A549 (cell line): Measurements from ENCODE around the gene MAP3K10. TPM values are rescaled to one million over a fixed set of nuclear protein-coding genes. Genes with fewer than 3 reads are reported as not detected.
A peak's percentile ranks its signal among the peaks of the same experiment; 100 is the strongest.

Experiments used
- ATAC-seq, 2 experiments: fragments of 200-7000 bp in 1 of 2; fragments of >200 bp in 1 of 2; cut with Nextera tagmentation in 1 of 2; cut with Tn5 transposase in 1 of 2; 3 replicates each; pipeline versions ENCODE4 v1.8.0 to v1.9.1; 2018 to 2020; ENCODE audit warnings: mild to moderate bottlenecking in 1 of 2, moderate library complexity in 1 of 2
- CTCF ChIA-PET: fragments of 300-600 bp; sonication (Branson Sonifier 250); formaldehyde crosslinking; extraction: SDS; loops from one replicate; lab custom pipeline; 2021; ENCODE audit warnings: antibody characterized with exemption, inconsistent platforms; lab: Yijun Ruan, JAX
- POLR2A ChIA-PET: fragments of 350-600 bp; formaldehyde crosslinking; extraction: SDS; loops from one replicate; lab custom pipeline; 2021; ENCODE audit warnings: antibody characterized with exemption, inconsistent platforms; lab: Yijun Ruan, JAX
- DNase-seq, 2 experiments: peaks; one replicate each; pipeline versions ENCODE4 v3.0.0 to v3.0.0-alpha.2; 2011 to 2016; ENCODE audit warnings: low read depth in 1 of 2, low spot score in 1 of 2
- FAIRE-seq: peaks from 2 replicates; lab custom pipeline; 2011; peaks lifted over from hg19 to GRCh38; lab: Jason Lieb, UNC
- H3K27ac ChIP-seq, 2 experiments: fragments of >200 bp; sonication (Bioruptor Twin); formaldehyde crosslinking; 3 replicates each; pipeline ENCODE4 v1.5.1; 2016 to 2017
- H3K4me1 ChIP-seq: fragments of >200 bp; sonication (Bioruptor Twin); formaldehyde crosslinking; 3 replicates; pipeline ENCODE4 v1.6.1; 2016
- H3K4me2 ChIP-seq: fragments of >200 bp; sonication (Bioruptor Twin); formaldehyde crosslinking; 3 replicates; pipeline ENCODE4 v1.6.1; 2016
- H3K4me3 ChIP-seq: fragments of >200 bp; sonication (Bioruptor Twin); formaldehyde crosslinking; 3 replicates; pipeline ENCODE4 v1.5.1; 2016
- H3K9me3 ChIP-seq: fragments of >200 bp; sonication (Bioruptor Twin); formaldehyde crosslinking; 3 replicates; pipeline ENCODE4 v1.6.1; 2016
- BCL3 ChIP-seq: fragments of >200 bp; sonication (Bioruptor Twin); formaldehyde crosslinking; IDR thresholded peaks from 3 replicates; pipeline ENCODE4 v1.6.1; 2016
- CHD2 ChIP-seq: fragments of 150-350 bp; IDR thresholded peaks from 2 replicates; pipeline ENCODE4 v1.6.1; 2014; ENCODE audit warnings: low read length; ENCODE audit not compliant: partially characterized antibody
- CHD4 ChIP-seq: fragments of 200-600 bp; sonication (generic); IDR thresholded peaks from 2 replicates; pipeline ENCODE4 v1.6.1; 2016; ENCODE audit warnings: antibody characterized with exemption, mild to moderate bottlenecking, borderline replicate concordance
- EHF ChIP-seq: fragments of 250-450 bp; sonication (Bioruptor Pico); IDR thresholded peaks from 2 replicates; pipeline ENCODE4 v1.5.0; 2020; ENCODE audit warnings: mild to moderate bottlenecking
- FOSB ChIP-seq: fragments of 250-450 bp; sonication (Bioruptor Pico); IDR thresholded peaks from 2 replicates; pipeline ENCODE4 v1.5.0; 2020; ENCODE audit warnings: mild to moderate bottlenecking, moderate library complexity
- FOXS1 ChIP-seq: fragments of 250-450 bp; sonication (Bioruptor Pico); IDR thresholded peaks from 2 replicates; pipeline ENCODE4 v1.5.0; 2020; ENCODE audit warnings: mild to moderate bottlenecking, moderate library complexity
- GATA3 ChIP-seq: IDR thresholded peaks from 2 replicates; pipeline ENCODE4 v1.6.1; 2012; ENCODE audit warnings: borderline replicate concordance
- HEYL ChIP-seq: fragments of 250-450 bp; sonication (Bioruptor Pico); IDR thresholded peaks from 2 replicates; pipeline ENCODE4 v1.8.0; 2021; ENCODE audit warnings: mild to moderate bottlenecking, moderate library complexity
- HOXA7 ChIP-seq: fragments of 250-450 bp; sonication (Bioruptor Pico); IDR thresholded peaks from 2 replicates; pipeline ENCODE4 v1.5.0; 2020; ENCODE audit warnings: mild to moderate bottlenecking, moderate library complexity
- HOXB13 ChIP-seq: fragments of 250-450 bp; sonication (Bioruptor Pico); IDR thresholded peaks from 2 replicates; pipeline ENCODE4 v1.5.0; 2020; ENCODE audit warnings: low read depth, mild to moderate bottlenecking, moderate library complexity
- JUN ChIP-seq, 2 experiments: fragments of >200 bp; sonication (Bioruptor Twin); formaldehyde crosslinking; IDR thresholded peaks; 2 replicates in 1 of 2; 3 replicates in 1 of 2; pipeline ENCODE4 v1.6.1; 2016 to 2017
- JUNB ChIP-seq: fragments of >200 bp; sonication (Bioruptor Twin); formaldehyde crosslinking; IDR thresholded peaks from 2 replicates; pipeline ENCODE4 v1.6.1; 2016
- MAFK ChIP-seq: fragments of 450-650 bp; IDR thresholded peaks from 2 replicates; pipeline ENCODE4 v1.6.1; 2014; ENCODE audit not compliant: partially characterized antibody
- MYC ChIP-seq: IDR thresholded peaks from 2 replicates; pipeline ENCODE4 v1.6.1; 2012; ENCODE audit warnings: mild to moderate bottlenecking, inconsistent platforms, low read length, improper control_type of control experiment, borderline replicate concordance
- POLR2A ChIP-seq: IDR thresholded peaks from 2 replicates; pipeline ENCODE4 v1.6.1; 2012; ENCODE audit warnings: mild to moderate bottlenecking, low read length
- RFX5 ChIP-seq: fragments of 450-650 bp; IDR thresholded peaks from 2 replicates; pipeline ENCODE4 v1.7.1; 2014; ENCODE audit warnings: antibody characterized with exemption, mild to moderate bottlenecking, moderate library complexity
- RNF2 ChIP-seq: fragments of 200-600 bp; sonication (generic); IDR thresholded peaks from 2 replicates; pipeline ENCODE4 v1.6.1; 2016; ENCODE audit warnings: low read depth, mild to moderate bottlenecking, antibody characterized with exemption, moderate library complexity, borderline replicate concordance
- TP53 ChIP-seq: fragments of 250-450 bp; sonication (Bioruptor Pico); IDR thresholded peaks from 2 replicates; pipeline ENCODE4 v1.5.0; 2021; ENCODE audit warnings: mild to moderate bottlenecking, moderate library complexity
- USF2 ChIP-seq: fragments of 450-650 bp; IDR thresholded peaks from 2 replicates; pipeline ENCODE4 v1.6.1; 2014; ENCODE audit warnings: antibody characterized with exemption
- ZC3H11A ChIP-seq: fragments of 450-650 bp; IDR thresholded peaks from 2 replicates; pipeline ENCODE4 v1.6.1; 2014; ENCODE audit warnings: antibody characterized with exemption, mild to moderate bottlenecking
- ZNF302 ChIP-seq: fragments of 250-450 bp; sonication (Bioruptor Pico); IDR thresholded peaks from 2 replicates; pipeline ENCODE4 v1.9.0; 2021; ENCODE audit warnings: inconsistent platforms, mild to moderate bottlenecking, moderate library complexity
- WGBS: methylation state at CpG from one replicate; pipeline ENCODE4 v1.1.6; 2017; ENCODE audit errors: missing lambda C conversion rate; 5-methylcytosine and 5-hydroxymethylcytosine counted together
- polyA plus RNA-seq, 4 experiments: library from polyadenylated mRNA; depleted of rRNA in 3 of 4; stranded (reverse); fragments of >200 nt; fragmentation: RNase III in 1 of 4; extraction: RNeasy Plus Mini Kit Qiagen cat#74134 plus additional on column Dnase treatment in 1 of 4; gene quantifications; 2 replicates in 3 of 4; 3 replicates in 1 of 4; pipeline ENCODE4 v1.2.3, GENCODE V29; 2011 to 2017
- TF ChIP-seq, protein P1 (sequence below): fragments of >200 bp; sonication (Bioruptor Twin); formaldehyde crosslinking; IDR thresholded peaks from 3 replicates; pipeline ENCODE4 v1.5.1; 2016

Gene MAP3K10
- polyA plus RNA-seq, 2 of the 4 experiments (the other 2 are of a cell fraction), result 6.6 to 21.0 TPM

DNA sequence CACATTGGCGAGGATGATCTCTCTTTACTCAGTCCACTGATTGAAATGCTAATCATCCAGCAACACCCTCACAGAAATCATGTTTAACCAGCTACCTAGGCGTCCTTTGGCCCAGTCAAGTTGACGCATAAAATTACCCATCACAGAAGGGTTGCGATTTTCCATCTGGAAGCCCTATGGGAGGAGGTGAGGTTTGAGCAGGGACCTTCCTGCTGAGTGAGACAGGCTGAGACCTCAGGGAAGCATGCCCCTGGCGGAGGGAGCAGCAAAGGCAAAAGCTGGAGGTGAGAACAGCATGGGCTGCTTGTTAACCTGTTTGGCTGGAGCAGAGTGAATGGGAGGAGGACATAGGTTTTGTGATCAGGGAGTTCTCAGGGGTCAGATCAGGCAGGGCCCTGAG lies 19.7 kb downstream of the MAP3K10 start:
- CTCF ChIA-PET, result interaction anchor here (0.6 to 16.4 kb wide), 6 partner anchors 7 to 731 kb away, joined by 3 to 149 read pairs (median 5); partner anchors contain the start of genes CCNP and TTC9B
- ATAC-seq, result peak in 1 of 2 experiments; percentile 26; a peak in 2 of 6 replicates
- DNase-seq, result no peak
- 82% methylated on average over 5 of the region's 5 CpGs for WGBS
- no peaks in the 10 kb centered on the region for H3K9me3 ChIP-seq
- no peaks in the 10 kb centered on the region for H3K4me1 ChIP-seq
- no peak overlapping the region for H3K4me3 ChIP-seq
- POLR2A ChIA-PET, result no interaction called here
- no peak overlapping the region for H3K4me2 ChIP-seq
- FAIRE-seq, result peak; percentile 18
- H3K27ac ChIP-seq, result no peak overlapping the region
- TF ChIP-seq FOXS1 (no peak), GATA3 (no peak), HOXA7 (no peak), RNF2 (no peak), FOSB (no peak), TP53 (CRISPR knock-in tag) (no peak), CHD2 (no peak), EHF (no peak), MAFK (no peak), HEYL (CRISPR knock-in tag) (no peak), JUN (IDR thresholded peaks at IDR 0.05) (no peak), MYC (no peak), JUNB (no peak), USF2 (no peak)
- TF ChIP-seq, protein P1, sequence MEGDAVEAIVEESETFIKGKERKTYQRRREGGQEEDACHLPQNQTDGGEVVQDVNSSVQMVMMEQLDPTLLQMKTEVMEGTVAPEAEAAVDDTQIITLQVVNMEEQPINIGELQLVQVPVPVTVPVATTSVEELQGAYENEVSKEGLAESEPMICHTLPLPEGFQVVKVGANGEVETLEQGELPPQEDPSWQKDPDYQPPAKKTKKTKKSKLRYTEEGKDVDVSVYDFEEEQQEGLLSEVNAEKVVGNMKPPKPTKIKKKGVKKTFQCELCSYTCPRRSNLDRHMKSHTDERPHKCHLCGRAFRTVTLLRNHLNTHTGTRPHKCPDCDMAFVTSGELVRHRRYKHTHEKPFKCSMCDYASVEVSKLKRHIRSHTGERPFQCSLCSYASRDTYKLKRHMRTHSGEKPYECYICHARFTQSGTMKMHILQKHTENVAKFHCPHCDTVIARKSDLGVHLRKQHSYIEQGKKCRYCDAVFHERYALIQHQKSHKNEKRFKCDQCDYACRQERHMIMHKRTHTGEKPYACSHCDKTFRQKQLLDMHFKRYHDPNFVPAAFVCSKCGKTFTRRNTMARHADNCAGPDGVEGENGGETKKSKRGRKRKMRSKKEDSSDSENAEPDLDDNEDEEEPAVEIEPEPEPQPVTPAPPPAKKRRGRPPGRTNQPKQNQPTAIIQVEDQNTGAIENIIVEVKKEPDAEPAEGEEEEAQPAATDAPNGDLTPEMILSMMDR, result no peak

DNA sequence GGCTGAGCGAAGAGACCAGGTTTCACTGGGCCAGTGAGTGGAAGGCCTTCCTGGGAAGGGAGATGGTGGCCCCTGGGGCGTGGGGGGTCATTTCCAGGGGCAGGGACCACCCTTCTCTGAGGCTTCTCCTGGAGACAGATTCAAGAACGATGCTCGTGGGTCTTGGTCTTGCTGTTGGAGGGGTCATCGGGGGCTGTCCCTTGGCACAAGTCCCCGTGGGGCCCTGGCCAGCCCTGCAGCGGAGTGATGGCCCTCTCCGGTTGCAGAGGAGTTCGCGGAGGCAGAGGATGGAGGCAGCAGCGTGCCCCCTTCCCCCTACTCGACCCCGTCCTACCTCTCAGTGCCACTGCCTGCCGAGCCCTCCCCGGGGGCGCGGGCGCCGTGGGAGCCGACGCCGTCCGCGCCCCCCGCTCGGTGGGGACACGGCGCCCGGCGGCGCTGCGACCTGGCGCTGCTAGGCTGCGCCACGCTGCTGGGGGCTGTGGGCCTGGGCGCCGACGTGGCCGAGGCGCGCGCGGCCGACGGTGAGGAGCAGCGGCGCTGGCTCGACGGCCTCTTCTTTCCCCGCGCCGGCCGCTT lies 22.1 kb downstream of the MAP3K10 start:
- CTCF ChIA-PET, result interaction anchor here (1.4 to 2.4 kb wide), 2 partner anchors 15 to 228 kb away, joined by 3 to 6 read pairs; no protein-coding TSS in a partner anchor
- 92% methylated on average over 53 of the region's 53 CpGs for WGBS
- Histone ChIP-seq H3K27ac (no peak overlapping the region), H3K4me2 (no peak overlapping the region), H3K4me1 (peaks cover 16% of the 10 kb centered on the region), H3K9me3 (no peaks in the 10 kb centered on the region), H3K4me3 (no peak overlapping the region)
- POLR2A ChIA-PET, result no interaction called here
- DNase-seq (no peak), FAIRE-seq (no peak), ATAC-seq (no peak)
- no peak for TF ChIP-seq CHD4
- TF ChIP-seq POLR2A, result no peak
- no peak for TF ChIP-seq HOXB13
- TF ChIP-seq ZC3H11A, result no peak
- no peak for TF ChIP-seq MAFK
- TF ChIP-seq ZNF302, result no peak
- TF ChIP-seq RFX5, result no peak
- TF ChIP-seq BCL3, result no peak
- TF ChIP-seq CHD2, result no peak
